ENCODE measurements around the gene TMEM259. TPM values are rescaled to one million over a fixed set of nuclear protein-coding genes. Genes with fewer than 3 reads are reported as not detected.
A peak's percentile ranks its signal among the peaks of the same experiment; 100 is the strongest.

The TMEM259 gene
- total RNA-seq, 1 experiment from 2014 or later = 171 TPM

DNA sequence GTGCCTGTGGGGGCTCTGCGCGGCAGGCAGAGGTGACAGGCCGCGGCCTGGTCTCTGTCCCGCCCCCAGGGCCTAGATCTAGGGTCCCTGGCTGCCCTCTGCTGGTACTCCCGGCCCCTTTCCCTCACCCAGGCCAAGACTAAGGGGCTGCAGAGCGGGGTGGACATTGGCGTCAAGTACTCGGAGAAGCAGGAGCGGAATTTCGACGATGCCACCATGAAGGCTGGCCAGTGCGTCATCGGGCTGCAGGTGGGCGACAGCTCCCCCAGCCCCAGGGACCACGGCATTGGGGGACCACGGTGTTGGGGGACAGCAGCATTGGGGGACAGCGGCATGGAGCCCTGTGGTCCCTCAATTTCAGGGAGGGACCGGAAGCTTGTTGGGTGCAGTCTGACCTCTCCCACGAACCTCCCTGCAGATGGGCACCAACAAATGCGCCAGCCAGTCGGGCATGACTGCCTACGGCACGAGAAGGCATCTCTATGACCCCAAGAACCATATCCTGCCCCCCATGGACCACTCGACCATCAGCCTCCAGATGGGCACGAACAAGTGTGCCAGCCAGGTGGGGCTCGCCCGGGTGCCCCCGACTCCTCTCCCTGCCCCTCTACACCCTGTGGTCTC lies 15.2 kb upstream of the TMEM259 start:
- peaks cover 40 to 63% (median 57%) of the 10 kb centered on the region in 3 experiments for H3K36me3 Mint-ChIP-seq (ENCODE audit: insufficient read depth in 1 of 3, low read depth in 3 of 3)
- H3K4me1 Mint-ChIP-seq = peaks cover 11 to 21% of the 10 kb centered on the region in 2 experiments
- no peak overlapping the region for H2BK20ac ChIP-seq (ENCODE audit: low read depth, low read length, poor library complexity, severe bottlenecking)
- no peak overlapping the region for H2BK120ac ChIP-seq (ENCODE audit: low read depth, low read length, poor library complexity, severe bottlenecking)
- H2BK5ac ChIP-seq (ENCODE audit: insufficient read length, low read length) = no peak overlapping the region
- no peak overlapping the region for H2AK5ac ChIP-seq (ENCODE audit: insufficient read length, low read length)
- peaks cover 9% of the 10 kb centered on the region for H3K23me2 ChIP-seq (ENCODE audit: insufficient read length, low read depth, low read length, poor library complexity, severe bottlenecking)
- WGBS (ENCODE audit: extremely low coverage, insufficient read length, low lambda C conversion rate) = no CpG with 5 or more reads among the region's 29 CpGs
- no peak overlapping the region for H3K4me3 Mint-ChIP-seq
- no peak overlapping the region for H3K18ac ChIP-seq (ENCODE audit: insufficient read length, low read depth, low read length)
- no peak overlapping the region for H4K91ac ChIP-seq (ENCODE audit: insufficient read length, low read depth, low read length)
- no peak for DNase-seq
- no peaks in the 10 kb centered on the region for H3K9me3 Mint-ChIP-seq
- H3K56ac ChIP-seq (ENCODE audit: insufficient read length, low read depth, low read length) = no peak overlapping the region
- H3T11ph ChIP-seq (ENCODE audit: low read length) = no peak overlapping the region
- H2BK12ac ChIP-seq (ENCODE audit: insufficient read length, low read depth, low read length) = no peak overlapping the region
- H3K4me1 ChIP-seq (ENCODE audit: insufficient read depth, low read length) = no peaks in the 10 kb centered on the region
- H3K27me3 Mint-ChIP-seq (ENCODE audit: low read depth) = peaks cover 3% of the 10 kb centered on the region; the same call in 1 of the 2 replicates
- no peak overlapping the region for H4K5ac ChIP-seq (ENCODE audit: insufficient read length, low read depth, low read length)
- H4K20me1 ChIP-seq (ENCODE audit: control insufficient read depth, insufficient read depth, insufficient read length) = no peaks in the 10 kb centered on the region
- no peaks in the 10 kb centered on the region for H3K9me3 ChIP-seq (ENCODE audit: control insufficient read depth, low read depth, low read length)
- H3K23ac ChIP-seq (ENCODE audit: insufficient read length, low read depth, low read length) = no peak overlapping the region
- no peaks in the 10 kb centered on the region for H3K79me1 ChIP-seq (ENCODE audit: insufficient read depth, low read depth, low read length, poor library complexity, severe bottlenecking)
- H3K4ac ChIP-seq (ENCODE audit: low read depth, low read length) = no peak overlapping the region
- H2AFZ ChIP-seq (ENCODE audit: low read length) = no peak overlapping the region
- no peak overlapping the region for H3K4me2 ChIP-seq (ENCODE audit: insufficient read depth, insufficient read length, low read length)
- no peaks in the 10 kb centered on the region for H3K79me2 ChIP-seq (ENCODE audit: insufficient read depth, low read length)
- no peak overlapping the region for H3K27ac Mint-ChIP-seq
- H3K27me3 ChIP-seq (ENCODE audit: insufficient read depth, low read length) = no peaks in the 10 kb centered on the region
- no peak overlapping the region for H4K8ac ChIP-seq (replicated peaks; ENCODE audit: insufficient read length, low read depth, low read length)
- TF ChIP-seq, protein P1, sequence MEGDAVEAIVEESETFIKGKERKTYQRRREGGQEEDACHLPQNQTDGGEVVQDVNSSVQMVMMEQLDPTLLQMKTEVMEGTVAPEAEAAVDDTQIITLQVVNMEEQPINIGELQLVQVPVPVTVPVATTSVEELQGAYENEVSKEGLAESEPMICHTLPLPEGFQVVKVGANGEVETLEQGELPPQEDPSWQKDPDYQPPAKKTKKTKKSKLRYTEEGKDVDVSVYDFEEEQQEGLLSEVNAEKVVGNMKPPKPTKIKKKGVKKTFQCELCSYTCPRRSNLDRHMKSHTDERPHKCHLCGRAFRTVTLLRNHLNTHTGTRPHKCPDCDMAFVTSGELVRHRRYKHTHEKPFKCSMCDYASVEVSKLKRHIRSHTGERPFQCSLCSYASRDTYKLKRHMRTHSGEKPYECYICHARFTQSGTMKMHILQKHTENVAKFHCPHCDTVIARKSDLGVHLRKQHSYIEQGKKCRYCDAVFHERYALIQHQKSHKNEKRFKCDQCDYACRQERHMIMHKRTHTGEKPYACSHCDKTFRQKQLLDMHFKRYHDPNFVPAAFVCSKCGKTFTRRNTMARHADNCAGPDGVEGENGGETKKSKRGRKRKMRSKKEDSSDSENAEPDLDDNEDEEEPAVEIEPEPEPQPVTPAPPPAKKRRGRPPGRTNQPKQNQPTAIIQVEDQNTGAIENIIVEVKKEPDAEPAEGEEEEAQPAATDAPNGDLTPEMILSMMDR (conservative IDR thresholded peaks at IDR 0.05) = 0 out of 3 replicates have a peak, but pooled peaks have one; percentile 39
- no peak overlapping the region for H3K27ac ChIP-seq (ENCODE audit: insufficient read length, low read depth, low read length)
- no peak overlapping the region for H2BK15ac ChIP-seq (ENCODE audit: low read depth, low read length)
- H3K9ac ChIP-seq (ENCODE audit: extremely low read depth, insufficient read length, low read length) = no peak overlapping the region
- H3K14ac ChIP-seq (ENCODE audit: insufficient read depth, low read length) = no peak overlapping the region

Data from H9 (cell line).